ENCODE data around the gene MITF. TPM values are rescaled to one million over a fixed set of nuclear protein-coding genes. Genes with fewer than 3 reads are reported as not detected.
A peak's percentile ranks its signal among the peaks of the same experiment; 100 is the strongest.

MITF gene
- total and polyA plus RNA-seq, 2 of the 4 experiments (the other 2 are of a cell fraction) = 6.5 to 16.7 TPM

DNA sequence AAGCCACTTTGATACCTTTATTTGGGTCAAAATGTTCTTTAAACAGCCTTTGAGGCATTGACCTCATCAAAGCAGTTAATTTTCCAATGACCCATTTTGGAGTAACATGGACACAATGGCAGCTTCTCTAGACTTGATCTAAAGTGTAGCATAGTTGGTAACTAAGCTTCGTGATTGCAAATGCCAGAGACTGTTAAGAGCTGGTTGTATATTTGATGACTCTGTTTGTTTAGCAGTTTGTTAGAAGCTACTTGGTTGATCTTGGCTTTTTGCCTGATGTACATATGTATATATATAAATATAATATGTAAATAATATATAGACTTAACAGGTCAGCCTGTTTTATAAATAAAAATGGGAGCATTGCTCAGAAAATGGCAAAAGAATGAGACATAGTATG, 68.4 kb downstream of the MITF start:
- Histone ChIP-seq H3K27ac (ENCODE audit: insufficient read depth, low read length) (0 out of 2 replicates have a peak overlapping the region, but pooled peaks have one; percentile 5), H2BK5ac (ENCODE audit: low read depth, low read length, poor library complexity, severe bottlenecking) (peak overlapping the region; percentile 98), H3K9me1 (ENCODE audit: insufficient read depth, low read length) (peaks cover 6% of the 10 kb centered on the region; the same call in 1 of the 2 replicates), H3K4me2 (ENCODE audit: low read depth, low read length) (no peak overlapping the region), H4K5ac (ENCODE audit: low read depth, low read length) (peak overlapping the region; percentile 80; the same call in 1 of the 2 replicates), H4K8ac (ENCODE audit: low read depth in 2 of 2, low read length in 2 of 2) (peak overlapping the region; percentile 10 to 80; a peak in 3 of 4 replicates), H3K4me3 (ENCODE audit: insufficient read depth, low read depth, low read length) (no peak overlapping the region), H3K27me3 (ENCODE audit: control insufficient read depth, insufficient read depth, low read length) (no peaks in the 10 kb centered on the region), H2BK120ac (ENCODE audit: low read depth, low read length) (peak overlapping the region; percentile 94), H3K79me1 (ENCODE audit: low read depth in 1 of 2, low read length in 2 of 2) (peaks cover 20 to 35% of the 10 kb centered on the region in 2 experiments), H3K23ac (ENCODE audit: low read depth, low read length) (peak overlapping the region; percentile 77), H2AK9ac (replicated peaks; ENCODE audit: low read depth, low read length, poor library complexity) (no peak overlapping the region), H3K14ac (replicated peaks; ENCODE audit: low read depth, low read length) (peak overlapping the region; percentile 85; the same call in 1 of the 2 replicates), H2AFZ (replicated peaks; ENCODE audit: low read length, poor library complexity) (no peak overlapping the region), H4K91ac (ENCODE audit: insufficient read depth, low read depth, low read length) (peak overlapping the region; percentile 78; the same call in 1 of the 2 replicates), H3K9ac (ENCODE audit: low read depth, low read length) (no peak overlapping the region), H3K4ac (ENCODE audit: low read depth, low read length) (peak overlapping the region; percentile 55; the same call in 1 of the 2 replicates), H3K56ac (ENCODE audit: extremely low read depth, insufficient read depth, low read length) (peak overlapping the region; percentile 56), H3K4me1 (ENCODE audit: control insufficient read depth, insufficient read depth, low read length) (peaks cover 18% of the 10 kb centered on the region), H2BK20ac (ENCODE audit: low read depth, low read length) (peak overlapping the region; percentile 91), H3K9me3 (ENCODE audit: control insufficient read depth, insufficient read depth, low read length) (no peaks in the 10 kb centered on the region), H2AK5ac (ENCODE audit: low read depth, low read length) (peak overlapping the region; percentile 36), H3K36me3 (ENCODE audit: control insufficient read depth, insufficient read depth, low read length) (no peaks in the 10 kb centered on the region), H3K18ac (ENCODE audit: low read depth, low read length) (peak overlapping the region; percentile 95; the same call in 1 of the 2 replicates), H4K20me1 (ENCODE audit: insufficient read depth, low read length) (no peaks in the 10 kb centered on the region; the same call in 1 of the 2 replicates), H2BK15ac (ENCODE audit: low read depth, low read length) (peak overlapping the region; percentile 74; the same call in 2 of the 3 replicates)
- POLR2A ChIA-PET (ENCODE audit: unreplicated experiment) = no interaction called here
- dilution Hi-C loops (cut with HindIII; ENCODE audit: low sequenced_read_pairs, unreplicated experiment) (no loop called here), intact Hi-C loops (cut with micrococcal nuclease) (loop anchor here (5.0 kb wide), 1 partner anchor 50 kb away; no protein-coding TSS in a partner anchor), in situ Hi-C loops (cut with MboI; ENCODE audit: low sequenced_read_pairs) (loop anchor here (10.0 kb wide), 1 partner anchor 137 kb away; no protein-coding TSS in a partner anchor)
- no peak for DNase-seq
- no TSS peak for BruUV-seq (replicated peaks)
- CTCF ChIA-PET = interaction anchor here (0.8 to 2.0 kb wide), 2 partner anchors 12 to 16 kb away, joined by 4 to 5 read pairs; no protein-coding TSS in a partner anchor
- no peak for TF ChIP-seq SMC3 (IDR thresholded peaks at IDR 0.05; ENCODE audit: low read depth, low read length)
- TF ChIP-seq NFE2L2 (IDR thresholded peaks at IDR 0.05; ENCODE audit: low read depth, low read length) = no peak
- TF ChIP-seq POLR2A (IDR thresholded peaks at IDR 0.05; ENCODE audit: low read depth, low read length) = no peak
- TF ChIP-seq RFX5 (IDR thresholded peaks at IDR 0.05; ENCODE audit: low read depth, low read length) = no peak
- no peak for TF ChIP-seq RAD21 (IDR thresholded peaks at IDR 0.05; ENCODE audit: low read length)
- no peak for TF ChIP-seq MAFK (IDR thresholded peaks at IDR 0.05; ENCODE audit: low read depth, low read length)
- no peak for TF ChIP-seq CHD1 (IDR thresholded peaks at IDR 0.05; ENCODE audit: low read depth, low read length)
- no peak for TF ChIP-seq BHLHE40 (IDR thresholded peaks at IDR 0.05; ENCODE audit: low read depth, low read length)
- no peak for TF ChIP-seq CEBPB (IDR thresholded peaks at IDR 0.05; ENCODE audit: low read depth, low read length)
- TF ChIP-seq, protein P1, sequence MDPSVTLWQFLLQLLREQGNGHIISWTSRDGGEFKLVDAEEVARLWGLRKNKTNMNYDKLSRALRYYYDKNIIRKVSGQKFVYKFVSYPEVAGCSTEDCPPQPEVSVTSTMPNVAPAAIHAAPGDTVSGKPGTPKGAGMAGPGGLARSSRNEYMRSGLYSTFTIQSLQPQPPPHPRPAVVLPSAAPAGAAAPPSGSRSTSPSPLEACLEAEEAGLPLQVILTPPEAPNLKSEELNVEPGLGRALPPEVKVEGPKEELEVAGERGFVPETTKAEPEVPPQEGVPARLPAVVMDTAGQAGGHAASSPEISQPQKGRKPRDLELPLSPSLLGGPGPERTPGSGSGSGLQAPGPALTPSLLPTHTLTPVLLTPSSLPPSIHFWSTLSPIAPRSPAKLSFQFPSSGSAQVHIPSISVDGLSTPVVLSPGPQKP (IDR thresholded peaks at IDR 0.05; ENCODE audit: borderline replicate concordance, low read depth, low read length) = no peak
- TF ChIP-seq MAZ (IDR thresholded peaks at IDR 0.05; ENCODE audit: borderline replicate concordance, low read depth, low read length) = no peak
- TF ChIP-seq, protein P2, sequence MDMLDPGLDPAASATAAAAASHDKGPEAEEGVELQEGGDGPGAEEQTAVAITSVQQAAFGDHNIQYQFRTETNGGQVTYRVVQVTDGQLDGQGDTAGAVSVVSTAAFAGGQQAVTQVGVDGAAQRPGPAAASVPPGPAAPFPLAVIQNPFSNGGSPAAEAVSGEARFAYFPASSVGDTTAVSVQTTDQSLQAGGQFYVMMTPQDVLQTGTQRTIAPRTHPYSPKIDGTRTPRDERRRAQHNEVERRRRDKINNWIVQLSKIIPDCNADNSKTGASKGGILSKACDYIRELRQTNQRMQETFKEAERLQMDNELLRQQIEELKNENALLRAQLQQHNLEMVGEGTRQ (IDR thresholded peaks at IDR 0.05; ENCODE audit: low read depth, low read length) = no peak
- TF ChIP-seq FOS (IDR thresholded peaks at IDR 0.05; ENCODE audit: low read depth, low read length) = no peak
- TF ChIP-seq, protein P3, sequence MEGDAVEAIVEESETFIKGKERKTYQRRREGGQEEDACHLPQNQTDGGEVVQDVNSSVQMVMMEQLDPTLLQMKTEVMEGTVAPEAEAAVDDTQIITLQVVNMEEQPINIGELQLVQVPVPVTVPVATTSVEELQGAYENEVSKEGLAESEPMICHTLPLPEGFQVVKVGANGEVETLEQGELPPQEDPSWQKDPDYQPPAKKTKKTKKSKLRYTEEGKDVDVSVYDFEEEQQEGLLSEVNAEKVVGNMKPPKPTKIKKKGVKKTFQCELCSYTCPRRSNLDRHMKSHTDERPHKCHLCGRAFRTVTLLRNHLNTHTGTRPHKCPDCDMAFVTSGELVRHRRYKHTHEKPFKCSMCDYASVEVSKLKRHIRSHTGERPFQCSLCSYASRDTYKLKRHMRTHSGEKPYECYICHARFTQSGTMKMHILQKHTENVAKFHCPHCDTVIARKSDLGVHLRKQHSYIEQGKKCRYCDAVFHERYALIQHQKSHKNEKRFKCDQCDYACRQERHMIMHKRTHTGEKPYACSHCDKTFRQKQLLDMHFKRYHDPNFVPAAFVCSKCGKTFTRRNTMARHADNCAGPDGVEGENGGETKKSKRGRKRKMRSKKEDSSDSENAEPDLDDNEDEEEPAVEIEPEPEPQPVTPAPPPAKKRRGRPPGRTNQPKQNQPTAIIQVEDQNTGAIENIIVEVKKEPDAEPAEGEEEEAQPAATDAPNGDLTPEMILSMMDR (conservative IDR thresholded peaks at IDR 0.05; ENCODE audit: low read depth, low read length) = no peak
- TF ChIP-seq MXI1 (IDR thresholded peaks at IDR 0.05; ENCODE audit: borderline replicate concordance, low read depth, low read length) = no peak
- TF ChIP-seq RCOR1 (IDR thresholded peaks at IDR 0.05; ENCODE audit: insufficient replicate concordance, low read length) = no peak
- no peak for ATAC-seq (ENCODE audit: low read depth)
- WGBS, 2 experiments (ENCODE audit: extremely low coverage in 2 of 2, insufficient read length in 1 of 2) = no CpG with 5 or more reads among the region's 1 CpG

Data from IMR-90 (cell line).